ENCODE results near the gene B3GALT6. TPM values are rescaled to one million over a fixed set of nuclear protein-coding genes. Genes with fewer than 3 reads are reported as not detected.
A peak's percentile ranks its signal among the peaks of the same experiment; 100 is the strongest.

The B3GALT6 gene
- total RNA-seq, 1 experiment from 2014 or later = 27.1 TPM

GRCh38 chr1:1274299-1274930 lies 42.4 kb downstream of the B3GALT6 start:
- H3K4me1 ChIP-seq (ENCODE audit: insufficient read depth, low read length) = peaks cover 5% of the 10 kb centered on the region; the same call in 1 of the 2 replicates
- H3K9me3 Mint-ChIP-seq = no peaks in the 10 kb centered on the region; a peak in 1 of 5 replicates

More at GRCh38 chr1:1274299-1274930, 42.4 kb downstream of the B3GALT6 start:
- no peak overlapping the region for H3K14ac ChIP-seq (ENCODE audit: insufficient read depth, low read length)
- peaks cover 25% of the 10 kb centered on the region; the same call in 1 of the 2 replicates for H3K79me2 ChIP-seq (ENCODE audit: insufficient read depth, low read length)
- no peak overlapping the region for H3K23ac ChIP-seq (ENCODE audit: insufficient read length, low read depth, low read length)
- no peak overlapping the region for H4K5ac ChIP-seq (ENCODE audit: insufficient read length, low read depth, low read length)
- no peak overlapping the region for H3K9ac ChIP-seq (ENCODE audit: extremely low read depth, insufficient read length, low read length)
- Mint-ChIP-seq H3K4me1 (peaks cover 28 to 32% of the 10 kb centered on the region in 2 experiments), H3K4me3 (peak overlapping the region; percentile 58 to 78), H3K27me3 (ENCODE audit: low read depth) (peaks cover 4% of the 10 kb centered on the region; the same call in 1 of the 2 replicates), H3K27ac (no peak overlapping the region; a peak in 1 of 7 replicates), H3K36me3 (ENCODE audit: insufficient read depth in 1 of 3, low read depth in 3 of 3) (peaks cover 11 to 29% (median 24%) of the 10 kb centered on the region in 3 experiments; a peak in 6 of 7 replicates)
- no CpG with 5 or more reads among the region's 31 CpGs for WGBS (ENCODE audit: extremely low coverage, insufficient read length, low lambda C conversion rate)
- H3K56ac ChIP-seq (ENCODE audit: insufficient read length, low read depth, low read length) = no peak overlapping the region
- H3K4me2 ChIP-seq (ENCODE audit: insufficient read depth, insufficient read length, low read length) = peak overlapping the region; percentile 20
- no peak overlapping the region for H2BK20ac ChIP-seq (ENCODE audit: low read depth, low read length, poor library complexity, severe bottlenecking)
- no peak overlapping the region for H2BK120ac ChIP-seq (ENCODE audit: low read depth, low read length, poor library complexity, severe bottlenecking)
- peaks cover 21% of the 10 kb centered on the region for H3K79me1 ChIP-seq (ENCODE audit: insufficient read depth, low read depth, low read length, poor library complexity, severe bottlenecking)
- no peak overlapping the region for H2AFZ ChIP-seq (ENCODE audit: low read length)
- no peak overlapping the region for H3K27ac ChIP-seq (ENCODE audit: insufficient read length, low read depth, low read length)
- no peak for DNase-seq
- no peak overlapping the region for H2BK12ac ChIP-seq (ENCODE audit: insufficient read length, low read depth, low read length)
- H4K91ac ChIP-seq (ENCODE audit: insufficient read length, low read depth, low read length) = no peak overlapping the region
- no peak overlapping the region for H3K18ac ChIP-seq (ENCODE audit: insufficient read length, low read depth, low read length)
- no peak overlapping the region for H2AK5ac ChIP-seq (ENCODE audit: insufficient read length, low read length)
- no peak for TF ChIP-seq CTCF (conservative IDR thresholded peaks at IDR 0.05)
- peaks cover 2% of the 10 kb centered on the region for H4K20me1 ChIP-seq (ENCODE audit: control insufficient read depth, insufficient read depth, insufficient read length)
- no peak overlapping the region for H2BK15ac ChIP-seq (ENCODE audit: low read depth, low read length)
- H3K23me2 ChIP-seq (ENCODE audit: insufficient read length, low read depth, low read length, poor library complexity, severe bottlenecking) = peaks cover 14% of the 10 kb centered on the region
- H3K9me3 ChIP-seq (ENCODE audit: control insufficient read depth, low read depth, low read length) = no peaks in the 10 kb centered on the region
- H3T11ph ChIP-seq (ENCODE audit: low read length) = no peak overlapping the region
- H3K4ac ChIP-seq (ENCODE audit: low read depth, low read length) = no peak overlapping the region
- no peak overlapping the region for H4K8ac ChIP-seq (replicated peaks; ENCODE audit: insufficient read length, low read depth, low read length)
- H3K27me3 ChIP-seq (ENCODE audit: insufficient read depth, low read length) = no peaks in the 10 kb centered on the region
- no peak overlapping the region for H2BK5ac ChIP-seq (ENCODE audit: insufficient read length, low read length)

All from H9 (cell line).